GM23338 (cell line): ENCODE measurements around the gene KIF6.

Experiments used
- CREB1 ChIP-seq: fragments of 250-450 bp; sonication (Bioruptor Pico); IDR thresholded peaks from 2 replicates; pipeline ENCODE4 v1.5.0; 2020; ENCODE audit warnings: low read depth, mild to moderate bottlenecking, moderate library complexity
- CTCF ChIP-seq, 2 experiments: fragments of 200-600 bp in 1 of 2; sonication (generic) in 1 of 2; conservative IDR thresholded peaks; 2 replicates each; pipeline versions ENCODE4 v1.5.1 to v1.6.1; 2016 to 2017; ENCODE audit warnings: antibody characterized with exemption in 2 of 2, low read depth in 2 of 2, mild to moderate bottlenecking in 2 of 2, moderate library complexity in 1 of 2
- ETS1 ChIP-seq: IDR thresholded peaks from 2 replicates; pipeline ENCODE4 v1.6.1; 2016; ENCODE audit warnings: antibody characterized with exemption
- EZH2 ChIP-seq: fragments of 200-600 bp; sonication (generic); IDR thresholded peaks from one replicate; pipeline ENCODE4 v1.8.0; 2017; ENCODE audit warnings: antibody characterized with exemption, mild to moderate bottlenecking, low read depth; ENCODE audit not compliant: unreplicated experiment
- EZH2phosphoT487 ChIP-seq: fragments of 200-600 bp; sonication (generic); IDR thresholded peaks from one replicate; pipeline ENCODE4 v1.8.1; 2018; ENCODE audit warnings: antibody characterized with exemption; ENCODE audit not compliant: unreplicated experiment
- JUNB ChIP-seq: IDR thresholded peaks from one replicate; pipeline ENCODE4 v1.6.1; 2016; ENCODE audit warnings: antibody characterized with exemption; ENCODE audit not compliant: unreplicated experiment
- NANOG ChIP-seq: IDR thresholded peaks from 2 replicates; pipeline ENCODE4 v1.6.1; 2016; ENCODE audit warnings: antibody characterized with exemption, borderline replicate concordance
- POLR2AphosphoS5 ChIP-seq: IDR thresholded peaks from 2 replicates; pipeline ENCODE4 v1.6.1; 2016; ENCODE audit warnings: antibody characterized with exemption, low read depth
- REST ChIP-seq: IDR thresholded peaks from one replicate; pipeline ENCODE4 v1.6.1; 2018; ENCODE audit warnings: antibody characterized with exemption; ENCODE audit not compliant: unreplicated experiment
- STAT1 ChIP-seq: IDR thresholded peaks from one replicate; pipeline ENCODE4 v1.6.1; 2016; ENCODE audit warnings: antibody characterized with exemption; ENCODE audit not compliant: unreplicated experiment
- ZNF114 ChIP-seq: fragments of 250-450 bp; sonication (Bioruptor Pico); IDR thresholded peaks from 2 replicates; pipeline ENCODE4 v1.5.0; 2020; ENCODE audit warnings: mild to moderate bottlenecking, moderate library complexity
- ZNF331 ChIP-seq: fragments of 250-450 bp; sonication (Bioruptor Pico); IDR thresholded peaks from 2 replicates; pipeline ENCODE4 v1.5.0; 2020; ENCODE audit warnings: low read depth, mild to moderate bottlenecking, moderate library complexity

- TF ChIP-seq POLR2AphosphoS5 (no peak), CTCF (conservative IDR thresholded peaks at IDR 0.05; ENCODE audit: low read depth in 2 of 2) (no peak), REST (no peak), EZH2phosphoT487 (no peak), EZH2 (no peak), CREB1 (no peak), JUNB (no peak), STAT1 (no peak), ZNF331 (CRISPR knock-in tag) (no peak), NANOG (no peak), ETS1 (no peak), ZNF114 (CRISPR knock-in tag) (no peak)
Measured at GRCh38 chr6:39300739-39301138, 424.5 kb downstream of the KIF6 start.
